ENCODE data around the gene AMD1.

GRCh38 chr6:110938171-110938570, 63.6 kb downstream of the AMD1 start:
- TF ChIP-seq FOXM1 (IDR thresholded peaks at IDR 0.05; ENCODE audit: borderline replicate concordance) (no peak), LEF1 (IDR thresholded peaks at IDR 0.05; ENCODE audit: borderline replicate concordance) (no peak), SP1 (IDR thresholded peaks at IDR 0.05) (no peak), NFRKB (IDR thresholded peaks at IDR 0.05) (no peak), CTBP1 (IDR thresholded peaks at IDR 0.05; ENCODE audit: borderline replicate concordance) (no peak), HDGF (IDR thresholded peaks at IDR 0.05; ENCODE audit: borderline replicate concordance) (no peak), SUZ12 (IDR thresholded peaks at IDR 0.05) (no peak), ZNF384 (IDR thresholded peaks at IDR 0.05) (no peak), L3MBTL2 (conservative IDR thresholded peaks at IDR 0.05) (no peak)

All from HEK293T (cell line).